ENCODE results near the gene UST.

UST gene

DNA sequence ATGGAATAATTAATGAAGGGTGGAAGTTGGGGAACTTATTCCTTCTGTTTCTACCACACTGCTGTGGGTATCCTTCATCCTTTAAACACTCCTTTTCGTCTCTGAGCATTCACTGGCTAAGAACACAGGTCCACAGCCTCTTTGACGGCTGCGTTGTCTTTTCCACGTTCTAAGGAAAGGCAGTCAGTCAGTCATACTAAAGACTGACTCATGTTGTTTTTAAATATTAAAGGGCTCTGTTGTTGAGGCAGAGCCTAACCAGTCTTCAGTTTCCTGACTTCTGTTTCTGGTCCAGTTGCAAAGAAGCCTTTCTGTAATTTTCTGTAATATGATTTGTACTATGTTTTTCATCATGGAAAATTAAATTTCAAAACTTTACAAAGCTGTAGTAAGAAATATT lies 48.0 kb downstream of the UST start:
- TF ChIP-seq, protein P1, sequence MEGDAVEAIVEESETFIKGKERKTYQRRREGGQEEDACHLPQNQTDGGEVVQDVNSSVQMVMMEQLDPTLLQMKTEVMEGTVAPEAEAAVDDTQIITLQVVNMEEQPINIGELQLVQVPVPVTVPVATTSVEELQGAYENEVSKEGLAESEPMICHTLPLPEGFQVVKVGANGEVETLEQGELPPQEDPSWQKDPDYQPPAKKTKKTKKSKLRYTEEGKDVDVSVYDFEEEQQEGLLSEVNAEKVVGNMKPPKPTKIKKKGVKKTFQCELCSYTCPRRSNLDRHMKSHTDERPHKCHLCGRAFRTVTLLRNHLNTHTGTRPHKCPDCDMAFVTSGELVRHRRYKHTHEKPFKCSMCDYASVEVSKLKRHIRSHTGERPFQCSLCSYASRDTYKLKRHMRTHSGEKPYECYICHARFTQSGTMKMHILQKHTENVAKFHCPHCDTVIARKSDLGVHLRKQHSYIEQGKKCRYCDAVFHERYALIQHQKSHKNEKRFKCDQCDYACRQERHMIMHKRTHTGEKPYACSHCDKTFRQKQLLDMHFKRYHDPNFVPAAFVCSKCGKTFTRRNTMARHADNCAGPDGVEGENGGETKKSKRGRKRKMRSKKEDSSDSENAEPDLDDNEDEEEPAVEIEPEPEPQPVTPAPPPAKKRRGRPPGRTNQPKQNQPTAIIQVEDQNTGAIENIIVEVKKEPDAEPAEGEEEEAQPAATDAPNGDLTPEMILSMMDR (IDR thresholded peaks at IDR 0.05), result no peak
- TF ChIP-seq ZFX (IDR thresholded peaks at IDR 0.05; ENCODE audit: borderline replicate concordance), result no peak
- H3K27ac ChIP-seq, result no peak overlapping the region

DNA sequence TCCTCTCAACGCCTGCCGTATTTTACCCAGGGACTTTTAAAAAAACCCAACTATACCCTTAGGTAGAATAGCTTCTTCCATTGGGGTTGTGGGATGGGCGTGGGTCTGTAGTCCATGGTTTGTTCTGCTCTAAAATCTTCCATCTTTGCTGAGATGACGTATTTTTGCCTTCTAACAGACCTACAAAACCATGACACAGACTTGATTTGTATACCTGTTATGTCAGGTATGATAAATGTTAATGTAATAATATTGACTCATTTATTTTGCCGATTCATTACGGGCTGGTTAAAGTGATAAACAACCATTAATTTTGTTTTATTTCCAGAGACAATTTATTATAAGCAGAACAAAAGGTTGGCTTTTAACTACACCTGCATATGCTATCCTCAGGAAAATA lies 48.7 kb downstream of the UST start:
- no peak for TF ChIP-seq ZFX (IDR thresholded peaks at IDR 0.05; ENCODE audit: borderline replicate concordance)
- TF ChIP-seq, protein P1 (IDR thresholded peaks at IDR 0.05), result no peak
- H3K27ac ChIP-seq, result no peak overlapping the region

DNA sequence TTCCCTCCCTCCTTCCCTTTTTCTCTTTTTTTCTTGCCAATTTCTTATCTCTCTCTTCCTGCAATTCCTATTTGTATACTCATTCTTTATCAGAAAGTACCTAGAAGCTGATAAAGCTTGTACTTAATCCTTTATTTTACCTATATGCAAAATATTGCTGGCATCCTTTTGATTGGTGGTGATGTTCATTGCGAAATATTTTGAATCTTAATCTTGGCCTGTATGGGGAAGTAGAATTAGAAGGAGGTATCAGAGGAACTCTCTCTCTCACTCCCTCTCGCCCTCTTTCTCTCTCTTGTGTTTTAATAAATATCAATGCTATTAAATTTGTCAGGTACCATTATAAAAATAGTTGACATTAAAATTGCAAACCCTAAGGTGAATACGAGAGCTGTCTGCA lies 52.8 kb downstream of the UST start:
- TF ChIP-seq, protein P1 (IDR thresholded peaks at IDR 0.05), result no peak
- TF ChIP-seq ZFX (IDR thresholded peaks at IDR 0.05; ENCODE audit: borderline replicate concordance), result no peak

DNA sequence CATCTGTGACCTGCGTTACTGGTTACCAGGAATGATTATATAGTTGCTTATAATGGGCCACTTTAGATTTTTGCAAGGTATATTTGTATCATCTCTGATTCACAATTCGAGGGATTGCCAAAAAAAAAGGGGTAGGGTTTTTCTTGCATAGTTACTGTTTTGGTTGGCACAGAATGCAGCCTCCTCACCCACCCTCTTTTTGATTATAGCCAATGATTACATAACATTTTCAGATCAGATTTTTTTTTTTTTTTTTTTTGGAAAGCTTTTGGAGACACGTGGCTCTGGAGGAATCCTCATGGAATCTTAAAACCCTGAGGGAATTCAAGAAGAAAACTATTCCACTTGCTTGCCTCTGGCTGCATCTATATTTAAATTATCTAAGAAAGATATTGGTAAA lies 53.7 kb downstream of the UST start:
- TF ChIP-seq, protein P1 (IDR thresholded peaks at IDR 0.05), result no peak
- TF ChIP-seq ZFX (IDR thresholded peaks at IDR 0.05; ENCODE audit: borderline replicate concordance), result no peak
- no peak overlapping the region for H3K27ac ChIP-seq

More for the DNA sequence above, 52.8 kb downstream of the UST start:
- no peak overlapping the region for H3K27ac ChIP-seq

DNA sequence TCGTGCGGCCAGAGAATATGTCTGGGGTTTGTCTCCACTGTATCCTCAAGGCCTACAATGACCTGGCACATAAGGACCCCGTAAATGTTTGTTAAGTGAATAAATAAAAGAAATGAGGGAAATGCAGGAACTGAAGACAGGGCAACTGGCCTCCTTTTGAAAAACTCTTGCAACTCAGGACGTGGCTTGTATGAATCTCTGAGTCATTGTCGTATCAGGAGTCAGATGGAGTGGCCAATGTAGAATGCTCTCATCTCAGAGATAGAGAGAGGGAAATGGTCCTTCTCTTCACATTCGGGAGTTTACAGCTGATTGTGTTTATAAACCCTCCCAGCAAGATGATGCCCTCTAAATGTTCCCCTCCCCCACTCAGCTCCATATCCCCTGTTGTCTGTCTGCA lies 57.1 kb downstream of the UST start:
- TF ChIP-seq ZFX (IDR thresholded peaks at IDR 0.05; ENCODE audit: borderline replicate concordance), result no peak
- TF ChIP-seq, protein P1 (IDR thresholded peaks at IDR 0.05), result no peak
- H3K27ac ChIP-seq, result no peak overlapping the region

DNA sequence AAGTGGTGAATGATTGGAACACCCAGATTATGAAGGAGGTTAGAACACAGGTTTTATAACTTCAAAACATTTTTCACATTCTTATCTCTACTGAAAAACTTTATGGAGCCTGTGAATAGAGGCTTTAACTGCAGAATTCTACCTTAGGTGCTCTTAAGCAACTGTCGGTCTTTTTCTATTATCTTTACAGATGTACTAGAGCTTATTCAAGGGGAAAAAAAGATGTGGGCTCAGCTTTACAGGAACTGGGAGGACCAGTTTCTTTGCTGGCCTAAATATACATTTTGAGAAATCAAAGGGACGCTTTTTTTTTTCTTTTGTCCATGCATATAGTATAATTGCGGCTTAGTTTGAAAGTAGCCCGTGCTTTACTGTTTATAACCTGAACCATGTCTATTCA lies 58.9 kb downstream of the UST start:
- no peak overlapping the region for H3K27ac ChIP-seq
- no peak for TF ChIP-seq ZFX (IDR thresholded peaks at IDR 0.05; ENCODE audit: borderline replicate concordance)
- TF ChIP-seq, protein P1 (IDR thresholded peaks at IDR 0.05), result no peak

DNA sequence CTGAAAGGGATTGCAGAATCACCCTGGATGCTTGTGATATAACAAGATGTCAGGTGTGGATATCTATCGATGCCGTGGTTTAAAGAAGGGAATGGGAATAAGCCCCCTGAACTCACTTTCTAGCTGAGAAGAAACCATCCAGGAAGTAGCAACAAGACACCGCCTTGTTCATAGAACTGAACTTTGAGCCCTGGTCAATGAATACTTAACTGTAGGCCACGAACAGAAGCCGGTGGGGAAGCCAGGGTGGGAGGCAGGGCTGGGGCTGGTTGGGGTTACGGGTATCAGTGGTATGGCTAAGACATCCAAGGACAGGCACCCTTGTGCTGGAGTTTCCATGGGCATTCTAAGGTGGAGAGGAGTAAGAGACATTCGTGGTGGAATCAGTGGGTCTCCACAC lies 61.0 kb downstream of the UST start:
- H3K27ac ChIP-seq, result no peak overlapping the region
- no peak for TF ChIP-seq ZFX (IDR thresholded peaks at IDR 0.05; ENCODE audit: borderline replicate concordance)
- TF ChIP-seq, protein P1 (IDR thresholded peaks at IDR 0.05), result no peak
